ENCODE data around the gene TEX9. TPM values are rescaled to one million over a fixed set of nuclear protein-coding genes. Genes with fewer than 3 reads are reported as not detected.

Gene TEX9
- total RNA-seq, 6 experiments from 2014 or later, result 0.31 to 1.4 (median 0.65) TPM

DNA sequence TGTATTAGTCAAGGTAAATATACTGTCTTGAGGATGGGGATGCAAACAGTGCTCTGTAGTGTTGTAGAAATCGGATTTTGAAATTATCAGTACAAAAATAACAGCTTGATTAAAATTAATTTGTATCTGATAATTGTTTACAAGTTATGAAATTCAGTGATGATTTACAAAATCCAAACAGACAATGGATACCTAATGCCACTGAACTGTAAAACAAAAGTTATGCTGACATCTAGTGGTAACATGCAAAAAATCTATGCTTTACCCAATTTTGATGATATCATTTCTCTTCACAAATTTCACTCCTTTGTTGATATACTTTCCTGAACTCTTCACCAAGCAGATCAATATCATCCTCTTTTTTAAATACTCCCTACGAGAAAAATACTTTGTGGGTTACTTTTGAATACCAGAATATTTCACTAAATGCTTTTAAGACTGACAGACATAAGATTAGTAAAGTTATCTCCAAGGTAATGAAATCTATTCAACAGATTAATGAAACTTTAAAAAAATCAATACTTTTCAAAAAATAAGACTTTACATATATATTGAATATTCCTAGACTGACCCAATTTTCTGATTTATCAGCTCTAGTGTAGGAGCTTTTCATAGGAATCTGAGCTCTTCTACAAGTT is 63.7 kb downstream of the TEX9 start:
- Histone ChIP-seq H3K27me3 (no peaks in the 10 kb centered on the region), H3K4me3 (no peak overlapping the region), H3K9me3 (no peaks in the 10 kb centered on the region), H3K36me3 (no peaks in the 10 kb centered on the region), H3K4me1 (peaks cover 0 to 3% (median 0%) of the 10 kb centered on the region in 4 donors), H3K27ac (no peak overlapping the region)
- intact Hi-C loops (cut with DNase I), result no loop called here
- no peak for TF ChIP-seq POLR2A (IDR thresholded peaks at IDR 0.05)
- TF ChIP-seq, protein P1, sequence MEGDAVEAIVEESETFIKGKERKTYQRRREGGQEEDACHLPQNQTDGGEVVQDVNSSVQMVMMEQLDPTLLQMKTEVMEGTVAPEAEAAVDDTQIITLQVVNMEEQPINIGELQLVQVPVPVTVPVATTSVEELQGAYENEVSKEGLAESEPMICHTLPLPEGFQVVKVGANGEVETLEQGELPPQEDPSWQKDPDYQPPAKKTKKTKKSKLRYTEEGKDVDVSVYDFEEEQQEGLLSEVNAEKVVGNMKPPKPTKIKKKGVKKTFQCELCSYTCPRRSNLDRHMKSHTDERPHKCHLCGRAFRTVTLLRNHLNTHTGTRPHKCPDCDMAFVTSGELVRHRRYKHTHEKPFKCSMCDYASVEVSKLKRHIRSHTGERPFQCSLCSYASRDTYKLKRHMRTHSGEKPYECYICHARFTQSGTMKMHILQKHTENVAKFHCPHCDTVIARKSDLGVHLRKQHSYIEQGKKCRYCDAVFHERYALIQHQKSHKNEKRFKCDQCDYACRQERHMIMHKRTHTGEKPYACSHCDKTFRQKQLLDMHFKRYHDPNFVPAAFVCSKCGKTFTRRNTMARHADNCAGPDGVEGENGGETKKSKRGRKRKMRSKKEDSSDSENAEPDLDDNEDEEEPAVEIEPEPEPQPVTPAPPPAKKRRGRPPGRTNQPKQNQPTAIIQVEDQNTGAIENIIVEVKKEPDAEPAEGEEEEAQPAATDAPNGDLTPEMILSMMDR (IDR thresholded peaks at IDR 0.05), result peak; percentile 41 to 69 (median 54)
- WGBS (ENCODE audit: insufficient coverage, low coverage, low lambda C conversion rate, missing lambda C conversion rate), result 9% methylated on average over 2 of the region's 2 CpGs
- no peak for DNase-seq
- peak; percentile 43 to 76 (median 65) for ATAC-seq

DNA sequence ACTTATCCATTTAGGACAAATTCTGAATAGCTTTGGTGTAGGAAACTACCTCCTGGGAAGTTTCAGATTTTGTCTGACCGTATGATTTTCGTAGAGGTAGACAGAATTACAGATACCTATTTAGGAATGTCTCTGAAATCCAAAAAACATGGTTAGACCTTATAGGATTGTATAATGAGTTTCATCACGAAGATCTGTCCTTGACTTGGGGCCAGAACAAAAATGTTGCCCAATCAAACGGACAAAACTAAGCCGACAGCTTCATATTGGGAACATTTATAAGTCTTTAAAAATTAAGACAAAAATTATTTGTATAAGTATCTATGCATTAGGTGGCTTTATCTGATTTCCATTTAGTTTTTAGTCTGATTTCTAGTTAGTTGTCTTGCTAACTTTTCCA is 67.1 kb downstream of the TEX9 start:
- ATAC-seq (peak in 3 of 4 donors; percentile 27 to 66 (median 43)), DNase-seq (peak in 1 of 3 donors; percentile 49)
- H3K36me3 ChIP-seq, result no peaks in the 10 kb centered on the region
- H3K4me1 ChIP-seq, result peaks cover 0 to 3% (median 0%) of the 10 kb centered on the region in 4 donors
- no peak overlapping the region for H3K4me3 ChIP-seq
- no peaks in the 10 kb centered on the region for H3K27me3 ChIP-seq
- no peak for TF ChIP-seq POLR2A (IDR thresholded peaks at IDR 0.05)
- TF ChIP-seq, protein P1 (IDR thresholded peaks at IDR 0.05), result no peak
- no peak overlapping the region for H3K27ac ChIP-seq
- intact Hi-C loops (cut with DNase I), result no loop called here
- whole genome bisulfite sequencing (ENCODE audit: insufficient coverage, low coverage, low lambda C conversion rate, missing lambda C conversion rate), result 30% methylated on average over 5 of the region's 5 CpGs
- H3K9me3 ChIP-seq, result no peaks in the 10 kb centered on the region

DNA sequence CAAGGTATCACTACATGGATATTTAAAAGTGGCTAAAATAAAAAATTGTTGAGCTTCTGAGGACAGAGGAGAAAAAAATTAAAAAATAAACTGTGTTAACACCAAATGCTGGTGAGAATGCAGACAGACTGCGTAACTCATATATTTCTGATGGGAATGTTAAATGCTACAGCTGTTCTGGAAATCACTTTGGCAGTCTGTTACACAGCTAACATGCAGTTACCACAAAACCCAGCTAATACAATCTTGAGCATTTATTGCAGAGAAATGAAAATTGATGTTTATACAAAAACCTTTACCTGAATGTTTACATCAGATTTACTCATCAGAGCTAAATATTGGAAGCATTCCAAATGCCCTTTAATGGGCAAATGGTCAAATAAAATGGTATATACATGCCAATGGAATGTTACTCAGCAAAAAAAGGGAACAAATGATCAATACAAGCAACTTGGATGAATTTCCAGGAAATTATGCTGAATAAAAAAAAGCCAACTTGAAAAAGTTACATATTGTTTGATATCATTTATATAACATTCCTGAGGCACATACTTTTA is 75.1 kb downstream of the TEX9 start:
- DNase-seq, result no peak
- Histone ChIP-seq H3K27ac (no peak overlapping the region), H3K4me1 (no peaks in the 10 kb centered on the region), H3K36me3 (no peaks in the 10 kb centered on the region), H3K9me3 (no peaks in the 10 kb centered on the region), H3K27me3 (no peaks in the 10 kb centered on the region), H3K4me3 (no peak overlapping the region)
- TF ChIP-seq POLR2A (IDR thresholded peaks at IDR 0.05), result no peak
- no peak for ATAC-seq
- intact Hi-C loops (cut with DNase I), result no loop called here
- WGBS (ENCODE audit: insufficient coverage, low coverage, low lambda C conversion rate, missing lambda C conversion rate), result 90% methylated on average over 1 of the region's 1 CpG

DNA sequence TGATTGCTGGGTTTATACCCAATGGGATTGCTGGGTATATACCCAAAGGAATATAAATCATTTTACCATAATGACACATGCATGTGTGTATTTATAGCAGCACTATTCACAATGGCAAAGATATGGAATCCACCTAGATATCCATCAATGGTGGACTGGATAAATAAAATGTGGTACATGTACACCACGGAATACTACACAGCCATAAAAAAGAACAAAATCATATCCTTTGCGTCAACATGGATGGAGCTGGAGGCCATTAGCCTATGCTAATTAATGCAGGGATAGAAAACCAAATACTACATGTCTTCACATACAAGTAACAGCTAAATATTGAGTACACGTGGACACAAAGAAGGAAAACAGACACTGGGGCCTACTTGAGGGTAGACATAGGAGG is 77.1 kb downstream of the TEX9 start:
- H3K27me3 ChIP-seq, result no peaks in the 10 kb centered on the region
- ATAC-seq, result no peak

DNA sequence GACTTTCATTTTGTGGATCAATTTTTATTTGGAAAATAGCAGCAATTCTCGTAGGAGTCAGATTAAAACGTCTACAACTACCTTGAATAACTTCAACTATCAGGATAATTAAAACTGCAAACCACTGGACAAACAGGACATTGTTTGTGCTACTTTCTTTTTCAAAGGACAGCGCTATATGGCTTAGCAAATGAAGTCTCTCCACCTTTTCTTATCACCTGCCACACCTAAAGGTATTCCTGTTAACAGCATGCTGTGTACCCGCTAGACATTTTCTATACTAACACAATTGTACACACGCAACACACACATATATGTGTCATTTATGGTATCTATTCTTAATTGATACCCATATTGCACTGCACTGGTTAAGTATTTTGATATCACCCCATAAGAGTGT is 80.5 kb downstream of the TEX9 start:
- no peaks in the 10 kb centered on the region for H3K4me1 ChIP-seq
- no peaks in the 10 kb centered on the region for H3K27me3 ChIP-seq
- TF ChIP-seq POLR2A (IDR thresholded peaks at IDR 0.05), result no peak
- TF ChIP-seq, protein P1 (IDR thresholded peaks at IDR 0.05), result no peak
- no peak overlapping the region for H3K4me3 ChIP-seq
- H3K36me3 ChIP-seq, result no peaks in the 10 kb centered on the region
- DNase-seq (no peak), ATAC-seq (no peak)
- no peaks in the 10 kb centered on the region for H3K9me3 ChIP-seq
- 85% methylated on average over 5 of the region's 5 CpGs for WGBS (ENCODE audit: insufficient coverage, low coverage, low lambda C conversion rate, missing lambda C conversion rate)
- intact Hi-C loops (cut with DNase I), result no loop called here
- no peak overlapping the region for H3K27ac ChIP-seq

More for the DNA sequence above, 77.1 kb downstream of the TEX9 start:
- no peak overlapping the region for H3K27ac ChIP-seq
- H3K4me1 ChIP-seq, result no peaks in the 10 kb centered on the region
- H3K4me3 ChIP-seq, result no peak overlapping the region
- intact Hi-C loops (cut with DNase I), result no loop called here
- H3K36me3 ChIP-seq, result no peaks in the 10 kb centered on the region
- no peaks in the 10 kb centered on the region for H3K9me3 ChIP-seq
- WGBS (ENCODE audit: insufficient coverage, low coverage, low lambda C conversion rate, missing lambda C conversion rate), result 93% methylated on average over 3 of the region's 3 CpGs
- no peak for TF ChIP-seq POLR2A (IDR thresholded peaks at IDR 0.05)
- TF ChIP-seq, protein P1 (IDR thresholded peaks at IDR 0.05), result no peak
- no peak for DNase-seq

All from right lobe of liver (tissue), 6 donors.